HL-60 (cell line): ENCODE data around the gene KIF26B.

ENCODE experiments used
- DNase-seq, 2 experiments: peaks; one replicate each; pipeline ENCODE4 v3.0.0-alpha.2; 2010 to 2020; ENCODE audit warnings: low read depth in 1 of 2, low spot score in 1 of 2
- H3K27ac ChIP-seq: fragments of 250-450 bp; sonication (Bioruptor Pico); replicated peaks from 2 replicates; pipeline ENCODE4 v1.5.1; 2020; ENCODE audit warnings: mild to moderate bottlenecking, moderate library complexity
- H3K27me3 ChIP-seq: fragments of 250-450 bp; sonication (Bioruptor Pico); 2 replicates; pipeline ENCODE4 v1.5.1; 2021; ENCODE audit warnings: mild to moderate bottlenecking, moderate library complexity; ENCODE audit not compliant: insufficient read depth, poor library complexity, severe bottlenecking
- H3K4me3 ChIP-seq: replicated peaks from 2 replicates; pipeline ENCODE4 v1.5.1; 2011; ENCODE audit warnings: mild to moderate bottlenecking, control low read depth, low read length; ENCODE audit not compliant: insufficient read depth
- CTCF ChIP-seq: IDR thresholded peaks from one replicate; pipeline ENCODE4 v1.5.1; 2011; ENCODE audit warnings: low read length, control low read depth, inconsistent platforms; ENCODE audit not compliant: insufficient read depth
- GABPA ChIP-seq: IDR thresholded peaks from 2 replicates; pipeline ENCODE4 v1.6.1; 2012; ENCODE audit warnings: low read depth
- POLR2AphosphoS5 ChIP-seq: IDR thresholded peaks from 2 replicates; pipeline ENCODE4 v1.6.1; 2012; ENCODE audit warnings: low read depth
- REST ChIP-seq: IDR thresholded peaks from 2 replicates; pipeline ENCODE4 v1.6.1; 2012; ENCODE audit warnings: low read depth; ENCODE audit not compliant: insufficient replicate concordance
- SPI1 ChIP-seq: IDR thresholded peaks from 2 replicates; pipeline ENCODE4 v1.6.1; 2012; ENCODE audit warnings: low read depth, mild to moderate bottlenecking, borderline replicate concordance

Gene KIF26B

DNA sequence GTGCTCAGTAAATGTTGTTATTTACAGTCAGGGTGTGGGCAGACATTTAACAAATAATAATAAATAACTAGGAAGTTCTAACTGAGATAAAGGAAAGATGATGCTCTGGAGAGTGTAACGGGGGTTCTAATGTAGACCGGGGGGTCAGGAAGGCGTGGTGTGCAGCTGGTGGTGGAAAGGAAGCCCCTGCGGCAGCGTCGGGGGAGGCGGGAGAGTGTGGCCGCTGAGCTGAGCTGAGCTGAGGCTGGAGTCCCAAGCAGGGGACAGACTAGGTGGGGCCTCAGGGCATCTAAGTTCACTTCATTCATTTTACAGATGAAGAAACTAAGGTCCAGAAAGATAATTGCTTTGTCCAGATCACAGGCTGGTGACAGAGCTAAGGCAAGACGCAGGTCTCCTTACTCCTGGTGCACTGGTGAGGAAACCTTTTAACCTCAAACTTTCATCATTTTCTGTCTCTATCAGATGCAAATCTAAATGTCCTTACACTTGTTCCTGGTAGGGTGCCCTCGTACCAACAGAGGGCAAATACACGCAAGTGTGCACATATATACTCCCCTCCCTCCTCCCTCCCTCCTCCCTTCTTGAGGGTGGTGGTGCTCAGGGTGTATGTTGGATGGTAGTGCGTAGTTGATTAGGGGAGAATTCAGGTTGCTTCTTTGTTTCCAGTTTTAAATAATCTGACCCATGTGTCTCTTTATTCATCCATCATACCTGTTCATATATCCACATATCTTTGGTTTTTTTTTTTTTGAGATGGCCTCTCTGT is 44.1 kb downstream of the KIF26B start:
- Histone ChIP-seq H3K27me3 (no peaks in the 10 kb centered on the region), H3K4me3 (no peak overlapping the region), H3K27ac (no peak overlapping the region)
- no peak for DNase-seq
- TF ChIP-seq POLR2AphosphoS5 (no peak), SPI1 (no peak), CTCF (no peak), REST (no peak), GABPA (no peak)

DNA sequence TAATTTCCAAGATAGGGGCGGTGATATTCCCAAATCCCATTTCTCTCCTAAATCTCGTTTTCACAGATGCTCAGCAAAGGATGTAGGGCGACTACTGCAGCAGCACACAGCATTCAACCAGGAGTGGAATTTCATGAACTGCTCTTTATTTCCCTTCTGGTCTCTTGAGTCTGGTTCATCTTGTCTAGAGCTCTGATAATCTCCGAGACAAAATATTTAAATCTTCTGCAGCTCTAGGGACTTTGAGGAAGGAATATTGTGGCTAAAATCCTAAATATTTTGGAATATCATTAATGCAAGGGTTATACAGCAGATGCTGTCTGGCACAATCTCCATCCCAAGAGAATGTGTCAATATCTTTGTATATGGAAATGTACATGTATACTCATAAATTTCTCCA is 45.4 kb downstream of the KIF26B start:
- no peak for DNase-seq
- Histone ChIP-seq H3K4me3 (no peak overlapping the region), H3K27ac (no peak overlapping the region), H3K27me3 (no peaks in the 10 kb centered on the region)
- TF ChIP-seq SPI1 (no peak), POLR2AphosphoS5 (no peak), CTCF (no peak), GABPA (no peak), REST (no peak)

DNA sequence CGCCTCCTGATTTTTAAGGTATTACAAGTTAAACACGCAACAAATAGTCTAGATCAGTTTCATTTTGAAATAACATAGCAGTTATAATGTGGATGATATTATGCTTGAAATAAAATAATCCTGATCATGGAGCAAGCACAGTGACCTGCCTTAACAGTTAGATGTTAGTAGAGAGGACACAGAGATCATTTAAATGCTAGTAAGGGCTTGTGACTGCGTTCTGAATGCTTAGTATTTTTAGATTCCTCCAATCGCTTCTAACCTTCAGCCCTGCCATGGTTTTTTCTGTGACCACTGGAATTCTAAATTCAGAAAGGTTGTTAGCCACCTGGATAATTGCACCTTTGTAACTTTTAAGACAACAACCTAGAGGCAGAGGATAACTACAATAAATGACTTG is 46.4 kb downstream of the KIF26B start:
- Histone ChIP-seq H3K27me3 (no peaks in the 10 kb centered on the region), H3K4me3 (no peak overlapping the region), H3K27ac (no peak overlapping the region)
- DNase-seq: no peak
- TF ChIP-seq GABPA (no peak), SPI1 (no peak)

- DNase-seq: no peak
- no peaks in the 10 kb centered on the region for H3K27me3 ChIP-seq
- no peak overlapping the region for H3K4me3 ChIP-seq
- TF ChIP-seq REST (no peak), GABPA (no peak), SPI1 (no peak), CTCF (no peak), POLR2AphosphoS5 (no peak)
- no peak overlapping the region for H3K27ac ChIP-seq
Measured at GRCh38 chr1:245201827-245202226, 47.0 kb downstream of the KIF26B start.
